ENCODE measurements around the gene RUBCN. TPM values are rescaled to one million over a fixed set of nuclear protein-coding genes. Genes with fewer than 3 reads are reported as not detected.
A peak's percentile ranks its signal among the peaks of the same experiment; 100 is the strongest.
"Not testable (repeated sequence)": the region's sequence is repeated elsewhere in the genome, so short reads cannot be mapped to it uniquely, and the experiment has no call there.

RUBCN gene
- total RNA-seq, 1 donor from 2014 or later, result 5.1 TPM

GRCh38 chr3:197658706-197659105 lies 78.0 kb downstream of the RUBCN start:
- DNase-seq (ENCODE audit: low read depth in 2 of 2), result not testable (repeated sequence)

GRCh38 chr3:197657541-197658292 lies 79.0 kb downstream of the RUBCN start:
- DNase-seq (ENCODE audit: low read depth in 2 of 2), result not testable (repeated sequence)

- not testable (repeated sequence) for DNase-seq (ENCODE audit: low read depth in 2 of 2)
Observed at GRCh38 chr3:197656960-197657359, 79.7 kb downstream of the RUBCN start.

- not testable (repeated sequence) for DNase-seq (ENCODE audit: low read depth in 2 of 2)
Observed at GRCh38 chr3:197656129-197656528, 80.6 kb downstream of the RUBCN start.

GRCh38 chr3:197654998-197655330 lies 81.7 kb downstream of the RUBCN start:
- DNase-seq (ENCODE audit: low read depth in 2 of 2), result not testable (repeated sequence)

- DNase-seq (ENCODE audit: low read depth in 2 of 2), result not testable (repeated sequence)
Observed at GRCh38 chr3:197654090-197654997, 82.4 kb downstream of the RUBCN start.

GRCh38 chr3:197652860-197653259 lies 83.8 kb downstream of the RUBCN start:
- not testable (repeated sequence) for DNase-seq (ENCODE audit: low read depth in 2 of 2)

GRCh38 chr3:197647649-197648048 lies 89.1 kb downstream of the RUBCN start:
- not testable (repeated sequence) for DNase-seq (ENCODE audit: low read depth in 2 of 2)

GRCh38 chr3:197647191-197647590 lies 89.5 kb downstream of the RUBCN start:
- not testable (repeated sequence) for DNase-seq (ENCODE audit: low read depth in 2 of 2)

GRCh38 chr3:197646294-197646693 lies 90.4 kb downstream of the RUBCN start:
- DNase-seq (ENCODE audit: low read depth in 2 of 2), result not testable (repeated sequence)

GRCh38 chr3:197637556-197637955 lies 99.1 kb downstream of the RUBCN start:
- not testable (repeated sequence) for DNase-seq (ENCODE audit: low read depth in 2 of 2)

- not testable (repeated sequence) for DNase-seq (ENCODE audit: low read depth in 2 of 2)
Observed at GRCh38 chr3:197631989-197632388, 104.7 kb downstream of the RUBCN start.

GRCh38 chr3:197630766-197631165 lies 105.9 kb downstream of the RUBCN start:
- DNase-seq (ENCODE audit: low read depth in 2 of 2), result not testable (repeated sequence)

- DNase-seq (ENCODE audit: low read depth in 2 of 2), result not testable (repeated sequence)
Observed at GRCh38 chr3:197629286-197629685, 107.4 kb downstream of the RUBCN start.

- DNase-seq (ENCODE audit: low read depth in 2 of 2), result peak; percentile 55 to 80
Observed at GRCh38 chr3:197627772-197628523, 108.8 kb downstream of the RUBCN start.

- DNase-seq (ENCODE audit: low read depth in 2 of 2), result not testable (repeated sequence)
Observed at GRCh38 chr3:197627158-197627771, 109.4 kb downstream of the RUBCN start.

- not testable (repeated sequence) for DNase-seq (ENCODE audit: low read depth in 2 of 2)
Observed at GRCh38 chr3:197626404-197627157, 110.1 kb downstream of the RUBCN start.

- not testable (repeated sequence) for DNase-seq (ENCODE audit: low read depth in 2 of 2)
Observed at GRCh38 chr3:197621478-197621877, 115.2 kb downstream of the RUBCN start.

Data from dermis microvascular lymphatic vessel endothelial cell (primary cell).